ENCODE data around the gene UBTD2. TPM values are rescaled to one million over a fixed set of nuclear protein-coding genes. Genes with fewer than 3 reads are reported as not detected.

Gene UBTD2
- total and polyA plus RNA-seq, 2 donors from 2014 or later, result 12.9 to 17.8 TPM

DNA sequence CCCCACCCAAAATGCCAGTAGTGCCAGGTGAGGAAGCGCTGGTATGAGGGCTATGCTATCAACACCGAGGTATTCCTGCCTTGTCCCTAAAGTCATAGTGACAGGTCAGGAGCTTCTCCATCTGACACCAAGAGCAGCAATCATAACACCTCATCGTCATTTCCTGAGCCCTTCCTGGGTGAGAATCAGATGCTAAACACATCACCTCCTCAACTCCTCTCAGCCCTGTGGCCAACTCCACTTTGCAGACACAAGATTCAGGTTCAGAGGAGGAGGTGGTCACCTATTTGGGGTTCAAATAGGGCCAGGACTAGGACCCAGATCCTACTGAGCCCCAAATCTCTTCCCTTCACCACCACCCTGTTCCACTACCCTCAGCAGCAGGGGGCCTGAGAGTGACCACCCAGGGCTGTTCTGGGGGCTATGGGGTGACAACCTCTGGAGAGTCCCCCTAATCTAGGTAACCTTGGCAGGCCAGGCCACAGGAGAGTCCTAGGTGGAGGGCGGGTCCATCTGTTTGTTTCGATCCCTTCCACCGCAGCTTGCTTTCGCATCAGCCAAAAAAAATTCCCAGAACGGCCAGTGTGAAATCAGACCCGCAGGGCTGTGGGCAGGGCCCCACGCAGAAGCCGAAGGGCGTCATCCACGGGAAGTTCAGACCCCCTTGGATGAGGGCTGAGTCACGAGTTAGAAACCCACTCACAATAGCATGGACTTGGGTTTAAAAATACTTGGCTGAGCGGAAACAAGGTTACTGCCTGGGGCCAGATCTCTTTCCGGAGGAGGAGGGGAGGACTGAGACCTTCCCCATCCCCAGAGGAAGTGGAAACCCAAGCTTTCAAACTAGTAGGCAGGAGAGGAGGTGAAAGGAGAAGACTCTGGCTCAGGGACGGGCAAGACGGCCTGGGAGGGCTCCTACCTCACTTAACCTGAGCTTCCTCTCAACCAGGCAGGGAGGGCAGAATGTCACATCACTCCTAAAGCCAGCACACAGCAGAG, 104.3 kb downstream of the UBTD2 start:
- Histone ChIP-seq H3K36me3 (ENCODE audit: control insufficient read depth in 2 of 3, insufficient read depth in 3 of 3, low read length in 3 of 3) (no peaks in the 10 kb centered on the region), H3K27me3 (ENCODE audit: control insufficient read depth, insufficient read depth, low read length) (no peaks in the 10 kb centered on the region), H3K27ac (ENCODE audit: low read depth in 2 of 2, low read length in 2 of 2) (peak overlapping the region; percentile 29 to 47), H3K9ac (ENCODE audit: low read length in 3 of 3) (no peak overlapping the region), H3K4me1 (ENCODE audit: control insufficient read depth in 2 of 3, insufficient read depth in 2 of 3, low read depth in 1 of 3, low read length in 3 of 3) (peaks cover 0 to 15% (median 6%) of the 10 kb centered on the region in 3 donors), H3K4me3 (ENCODE audit: low read length in 3 of 3) (peak overlapping the region in 2 of 3 donors; percentile 24 to 33), H3K9me3 (ENCODE audit: control insufficient read depth in 2 of 3, insufficient read depth in 1 of 3, low read length in 3 of 3) (no peaks in the 10 kb centered on the region)
- FAIRE-seq, result no peak
- DNase-seq, result peak in 3 of 5 donors; percentile 52 to 87 (median 69)
- TF ChIP-seq, protein P1, sequence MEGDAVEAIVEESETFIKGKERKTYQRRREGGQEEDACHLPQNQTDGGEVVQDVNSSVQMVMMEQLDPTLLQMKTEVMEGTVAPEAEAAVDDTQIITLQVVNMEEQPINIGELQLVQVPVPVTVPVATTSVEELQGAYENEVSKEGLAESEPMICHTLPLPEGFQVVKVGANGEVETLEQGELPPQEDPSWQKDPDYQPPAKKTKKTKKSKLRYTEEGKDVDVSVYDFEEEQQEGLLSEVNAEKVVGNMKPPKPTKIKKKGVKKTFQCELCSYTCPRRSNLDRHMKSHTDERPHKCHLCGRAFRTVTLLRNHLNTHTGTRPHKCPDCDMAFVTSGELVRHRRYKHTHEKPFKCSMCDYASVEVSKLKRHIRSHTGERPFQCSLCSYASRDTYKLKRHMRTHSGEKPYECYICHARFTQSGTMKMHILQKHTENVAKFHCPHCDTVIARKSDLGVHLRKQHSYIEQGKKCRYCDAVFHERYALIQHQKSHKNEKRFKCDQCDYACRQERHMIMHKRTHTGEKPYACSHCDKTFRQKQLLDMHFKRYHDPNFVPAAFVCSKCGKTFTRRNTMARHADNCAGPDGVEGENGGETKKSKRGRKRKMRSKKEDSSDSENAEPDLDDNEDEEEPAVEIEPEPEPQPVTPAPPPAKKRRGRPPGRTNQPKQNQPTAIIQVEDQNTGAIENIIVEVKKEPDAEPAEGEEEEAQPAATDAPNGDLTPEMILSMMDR (IDR thresholded peaks at IDR 0.05; ENCODE audit: borderline replicate concordance, extremely low read depth, insufficient read depth), result no peak
- intact Hi-C loops (cut with DNase I), result no loop called here

DNA sequence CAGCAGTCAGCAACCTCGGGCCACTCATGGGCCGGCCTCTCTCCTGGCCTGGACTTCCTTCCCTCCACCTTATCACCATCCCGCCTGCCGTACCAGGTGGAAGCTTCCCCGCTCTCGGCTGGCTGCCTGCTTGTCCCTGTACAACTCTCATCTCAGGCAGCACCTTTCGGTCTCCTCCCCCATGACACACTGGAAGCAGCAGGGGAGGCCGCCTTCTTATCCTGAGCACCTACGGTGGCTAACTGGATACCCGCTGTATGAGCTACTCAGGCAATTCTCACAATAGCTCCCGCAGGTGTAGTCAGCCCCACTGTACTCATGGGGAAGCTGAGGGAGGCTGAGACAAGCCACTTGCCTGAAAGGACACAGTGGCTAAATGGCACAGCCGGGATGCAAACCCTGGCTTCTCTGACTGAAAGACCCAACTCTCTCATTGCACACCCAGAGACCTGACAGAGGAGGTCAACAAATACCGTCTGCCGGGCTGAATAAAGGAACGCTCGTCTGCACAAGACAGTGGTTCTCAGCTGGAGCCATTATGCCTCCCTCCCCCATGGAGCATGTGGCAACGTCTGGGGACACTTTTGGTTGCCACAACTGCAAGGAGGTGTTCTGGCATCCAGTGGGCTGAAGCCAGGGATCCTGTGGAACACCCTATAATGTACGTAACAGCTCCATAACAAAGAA, 105.1 kb downstream of the UBTD2 start:
- DNase-seq (peak in 2 of 5 donors; percentile 26 to 29), FAIRE-seq (no peak)
- Histone ChIP-seq H3K9me3 (ENCODE audit: control insufficient read depth in 2 of 3, insufficient read depth in 1 of 3, low read length in 3 of 3) (no peaks in the 10 kb centered on the region), H3K27me3 (ENCODE audit: control insufficient read depth, insufficient read depth, low read length) (no peaks in the 10 kb centered on the region), H3K4me3 (ENCODE audit: low read length in 3 of 3) (no peak overlapping the region), H3K27ac (ENCODE audit: low read depth in 2 of 2, low read length in 2 of 2) (peak overlapping the region in 1 of 2 donors; percentile 16), H3K4me1 (ENCODE audit: control insufficient read depth in 2 of 3, insufficient read depth in 2 of 3, low read depth in 1 of 3, low read length in 3 of 3) (peaks cover 0 to 17% (median 6%) of the 10 kb centered on the region in 3 donors), H3K9ac (ENCODE audit: low read length in 3 of 3) (no peak overlapping the region), H3K36me3 (ENCODE audit: control insufficient read depth in 2 of 3, insufficient read depth in 3 of 3, low read length in 3 of 3) (no peaks in the 10 kb centered on the region)
- TF ChIP-seq, protein P1 (IDR thresholded peaks at IDR 0.05; ENCODE audit: borderline replicate concordance, extremely low read depth, insufficient read depth), result no peak
- intact Hi-C loops (cut with DNase I), result no loop called here

DNA sequence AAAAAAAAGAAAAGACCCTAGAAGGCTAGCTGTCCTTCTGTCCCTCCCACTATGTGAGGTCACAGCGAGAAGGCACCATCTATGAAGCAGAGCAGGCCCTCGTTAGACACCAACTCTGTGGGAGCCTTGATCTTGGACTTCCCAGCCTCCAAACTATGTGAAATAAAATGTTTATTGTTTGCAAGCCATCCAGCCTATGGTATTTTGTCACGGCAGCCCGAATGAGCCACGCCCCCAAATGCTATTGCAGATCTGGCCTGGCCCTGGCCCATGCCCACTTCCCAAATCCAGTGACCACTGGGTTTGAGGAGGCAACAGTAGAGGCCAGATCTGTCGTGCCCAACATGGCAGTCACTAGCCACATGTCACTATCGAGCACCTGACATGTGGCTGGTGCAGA, 106.4 kb downstream of the UBTD2 start:
- no peak for DNase-seq
- Histone ChIP-seq H3K36me3 (ENCODE audit: control insufficient read depth in 2 of 3, insufficient read depth in 3 of 3, low read length in 3 of 3) (no peaks in the 10 kb centered on the region), H3K27me3 (ENCODE audit: control insufficient read depth, insufficient read depth, low read length) (no peaks in the 10 kb centered on the region), H3K27ac (ENCODE audit: low read depth in 2 of 2, low read length in 2 of 2) (no peak overlapping the region), H3K4me1 (ENCODE audit: control insufficient read depth in 2 of 3, insufficient read depth in 2 of 3, low read depth in 1 of 3, low read length in 3 of 3) (peaks cover 0 to 17% (median 6%) of the 10 kb centered on the region in 3 donors), H3K9me3 (ENCODE audit: control insufficient read depth in 2 of 3, insufficient read depth in 1 of 3, low read length in 3 of 3) (no peaks in the 10 kb centered on the region), H3K9ac (ENCODE audit: low read length in 3 of 3) (no peak overlapping the region), H3K4me3 (ENCODE audit: low read length in 3 of 3) (no peak overlapping the region)
- intact Hi-C loops (cut with DNase I), result no loop called here
- FAIRE-seq, result no peak
- TF ChIP-seq, protein P1 (IDR thresholded peaks at IDR 0.05; ENCODE audit: borderline replicate concordance, extremely low read depth, insufficient read depth), result no peak

All from kidney (tissue), 14 donors.